H9 (cell line): Measurements from ENCODE around the gene FRAT2. TPM values are rescaled to one million over a fixed set of nuclear protein-coding genes. Genes with fewer than 3 reads are reported as not detected.

Source experiments
- DNase-seq: peaks from one replicate; pipeline ENCODE4 v3.0.0-alpha.2; 2017
- H2AFZ ChIP-seq: one replicate; pipeline ENCODE4 v1.6.1; 2013; ENCODE audit warnings: mild to moderate bottlenecking, low read length, control low read depth, moderate library complexity
- H2AK5ac ChIP-seq: 2 replicates; pipeline ENCODE4 v1.6.1; 2013; ENCODE audit warnings: low read length, control low read depth, mixed read lengths; ENCODE audit not compliant: insufficient read length
- H2BK120ac ChIP-seq: one replicate; pipeline ENCODE4 v1.6.1; 2013; ENCODE audit warnings: low read depth, mild to moderate bottlenecking, low read length, control low read depth, inconsistent platforms; ENCODE audit not compliant: poor library complexity, severe bottlenecking
- H2BK12ac ChIP-seq: 2 replicates; pipeline ENCODE4 v1.6.1; 2013; ENCODE audit warnings: low read length, control low read depth, mixed read lengths, low read depth; ENCODE audit not compliant: insufficient read length
- H2BK15ac ChIP-seq: 2 replicates; pipeline ENCODE4 v1.6.1; 2013; ENCODE audit warnings: low read depth, low read length, control low read depth
- H2BK20ac ChIP-seq: one replicate; pipeline ENCODE4 v1.6.1; 2013; ENCODE audit warnings: low read depth, mild to moderate bottlenecking, low read length, control low read depth, inconsistent platforms; ENCODE audit not compliant: poor library complexity, severe bottlenecking
- H2BK5ac ChIP-seq: 2 replicates; pipeline ENCODE4 v1.6.1; 2013; ENCODE audit warnings: low read length, control low read depth, mixed read lengths; ENCODE audit not compliant: insufficient read length
- H3K14ac ChIP-seq: 2 replicates; pipeline ENCODE4 v1.6.1; 2013; ENCODE audit warnings: low read length, control low read depth; ENCODE audit not compliant: insufficient read depth
- H3K18ac ChIP-seq: 2 replicates; pipeline ENCODE4 v1.6.1; 2013; ENCODE audit warnings: low read depth, mild to moderate bottlenecking, mixed read lengths, low read length, control low read depth; ENCODE audit not compliant: insufficient read length
- H3K23ac ChIP-seq: 2 replicates; pipeline ENCODE4 v1.6.1; 2013; ENCODE audit warnings: low read length, control low read depth, mixed read lengths, low read depth; ENCODE audit not compliant: insufficient read length
- H3K23me2 ChIP-seq: 2 replicates; pipeline ENCODE4 v1.6.1; 2013; ENCODE audit warnings: low read depth, mild to moderate bottlenecking, mixed read lengths, low read length, control low read depth; ENCODE audit not compliant: insufficient read length, poor library complexity, severe bottlenecking
- H3K27ac ChIP-seq: 2 replicates; pipeline ENCODE4 v1.5.1; 2013; ENCODE audit warnings: low read length, control low read depth, mixed read lengths, low read depth; ENCODE audit not compliant: insufficient read length
- H3K27me3 ChIP-seq: 2 replicates; pipeline ENCODE4 v1.6.1; 2013; ENCODE audit warnings: low read length, control low read depth, inconsistent platforms; ENCODE audit not compliant: insufficient read depth
- H3K4ac ChIP-seq: 2 replicates; pipeline ENCODE4 v1.6.1; 2013; ENCODE audit warnings: low read depth, mild to moderate bottlenecking, control low read depth, inconsistent platforms, low read length, moderate library complexity
- H3K4me1 ChIP-seq: 2 replicates; pipeline ENCODE4 v1.6.1; 2013; ENCODE audit warnings: low read length, control low read depth, inconsistent platforms; ENCODE audit not compliant: insufficient read depth
- H3K4me2 ChIP-seq: 2 replicates; pipeline ENCODE4 v1.6.1; 2013; ENCODE audit warnings: low read length, control low read depth, mixed read lengths; ENCODE audit not compliant: insufficient read length, insufficient read depth
- H3K56ac ChIP-seq: 2 replicates; pipeline ENCODE4 v1.6.1; 2013; ENCODE audit warnings: low read depth, mild to moderate bottlenecking, mixed read lengths, low read length, control low read depth; ENCODE audit not compliant: insufficient read length
- H3K79me1 ChIP-seq: 2 replicates; pipeline ENCODE4 v1.6.1; 2013; ENCODE audit warnings: low read depth, mild to moderate bottlenecking, moderate library complexity, low read length, control low read depth, inconsistent platforms; ENCODE audit not compliant: insufficient read depth, poor library complexity, severe bottlenecking
- H3K79me2 ChIP-seq: 2 replicates; pipeline ENCODE4 v1.6.1; 2013; ENCODE audit warnings: low read length, control low read depth, inconsistent platforms; ENCODE audit not compliant: insufficient read depth
- H3K9ac ChIP-seq: 2 replicates; pipeline ENCODE4 v1.6.1; 2013; ENCODE audit warnings: low read length, control low read depth, mixed read lengths; ENCODE audit not compliant: insufficient read length; ENCODE audit errors: extremely low read depth
- H3K9me3 ChIP-seq: one replicate; pipeline ENCODE4 v1.6.1; 2013; ENCODE audit warnings: low read depth, low read length, inconsistent platforms; ENCODE audit not compliant: control insufficient read depth
- H3T11ph ChIP-seq: one replicate; pipeline ENCODE4 v1.6.1; 2013; ENCODE audit warnings: mild to moderate bottlenecking, low read length, control low read depth, inconsistent platforms
- H4K20me1 ChIP-seq: one replicate; pipeline ENCODE4 v1.6.1; 2013; ENCODE audit not compliant: control insufficient read depth, insufficient read length, insufficient read depth
- H4K5ac ChIP-seq: 2 replicates; pipeline ENCODE4 v1.6.1; 2013; ENCODE audit warnings: low read depth, mild to moderate bottlenecking, mixed read lengths, low read length, control low read depth; ENCODE audit not compliant: insufficient read length
- H4K8ac ChIP-seq: replicated peaks from 2 replicates; pipeline ENCODE4 v1.6.1; 2013; ENCODE audit warnings: low read length, control low read depth, mixed read lengths, low read depth; ENCODE audit not compliant: insufficient read length
- H4K91ac ChIP-seq: 2 replicates; pipeline ENCODE4 v1.6.1; 2013; ENCODE audit warnings: low read depth, mild to moderate bottlenecking, moderate library complexity, mixed read lengths, low read length, control low read depth; ENCODE audit not compliant: insufficient read length
- H3K27ac Mint-ChIP-seq, 3 experiments: 2 replicates in 2 of 3; 3 replicates in 1 of 3; pipeline ENCODE4 v1.8.0; 2020 to 2021; ENCODE audit warnings: mixed read lengths in 3 of 3, mild to moderate bottlenecking in 1 of 3, moderate library complexity in 1 of 3
- H3K27me3 Mint-ChIP-seq: 2 replicates; pipeline ENCODE4 v1.8.0; 2021; ENCODE audit warnings: low read depth, mild to moderate bottlenecking, moderate library complexity, mixed read lengths
- H3K36me3 Mint-ChIP-seq, 3 experiments: 2 replicates in 2 of 3; 3 replicates in 1 of 3; pipeline ENCODE4 v1.8.0; 2020 to 2021; ENCODE audit warnings: low read depth in 3 of 3, mixed read lengths in 3 of 3; ENCODE audit not compliant: insufficient read depth in 1 of 3
- H3K4me1 Mint-ChIP-seq, 2 experiments: 2 replicates each; pipeline ENCODE4 v1.8.0; 2020; ENCODE audit warnings: mixed read lengths in 2 of 2
- H3K4me3 Mint-ChIP-seq, 2 experiments: 2 replicates in 1 of 2; 3 replicates in 1 of 2; pipeline ENCODE4 v1.8.0; 2020 to 2021; ENCODE audit warnings: mild to moderate bottlenecking in 2 of 2, mixed read lengths in 2 of 2, moderate library complexity in 1 of 2
- H3K9me3 Mint-ChIP-seq, 2 experiments: 2 replicates in 1 of 2; 3 replicates in 1 of 2; pipeline ENCODE4 v1.8.0; 2020; ENCODE audit warnings: mild to moderate bottlenecking in 2 of 2, mixed read lengths in 2 of 2, moderate library complexity in 1 of 2
- WGBS: extraction: QIAGEN DNeasy Blood & Tissue Kit; methylation state at CpG from one replicate; pipeline ENCODE4 v1.1.7; 2013; ENCODE audit warnings: missing lambda C conversion rate, low lambda C conversion rate, mixed read lengths; ENCODE audit not compliant: insufficient read length; ENCODE audit errors: extremely low coverage; 5-methylcytosine and 5-hydroxymethylcytosine counted together
- long read RNA-seq: library from polyadenylated mRNA; unstranded; transcript quantifications from one replicate; pipeline ENCODE4 v2.0.0, GENCODE V29; 2020
- total RNA-seq: library from RNA; stranded (reverse); gene quantifications from 2 replicates; pipeline ENCODE4 v1.2.1, GENCODE V29; 2021
- TF ChIP-seq, protein P1 (sequence below): fragments of 200-600 bp; sonication (generic); conservative IDR thresholded peaks from 3 replicates; pipeline ENCODE4 v1.8.0; 2021; ENCODE audit warnings: antibody characterized with exemption, mild to moderate bottlenecking

Gene FRAT2
- 128 and 129 TPM in 2 replicates for total RNA-seq
- long read RNA-seq, transcript FRAT2-201 (1 exons, 2,213 nt), result major isoform, 12 of 12 reads
- long read RNA-seq, partial matches to known transcripts, result 0 of 12 reads
- long read RNA-seq, other reads (novel, unspliced or antisense), result 0 of 12 reads

GRCh38 chr10:97334370-97335175 lies at the start of gene FRAT2:
Gene FRAT2, minus strand, starts transcription at chr10:97334729. Its CDS starts 157 bp downstream, at chr10:97334572.
- no peak within 1 kb of the TSS for H2BK12ac ChIP-seq
- no CpG with 5 or more reads among the region's 103 CpGs for WGBS
- TF ChIP-seq, protein P1, sequence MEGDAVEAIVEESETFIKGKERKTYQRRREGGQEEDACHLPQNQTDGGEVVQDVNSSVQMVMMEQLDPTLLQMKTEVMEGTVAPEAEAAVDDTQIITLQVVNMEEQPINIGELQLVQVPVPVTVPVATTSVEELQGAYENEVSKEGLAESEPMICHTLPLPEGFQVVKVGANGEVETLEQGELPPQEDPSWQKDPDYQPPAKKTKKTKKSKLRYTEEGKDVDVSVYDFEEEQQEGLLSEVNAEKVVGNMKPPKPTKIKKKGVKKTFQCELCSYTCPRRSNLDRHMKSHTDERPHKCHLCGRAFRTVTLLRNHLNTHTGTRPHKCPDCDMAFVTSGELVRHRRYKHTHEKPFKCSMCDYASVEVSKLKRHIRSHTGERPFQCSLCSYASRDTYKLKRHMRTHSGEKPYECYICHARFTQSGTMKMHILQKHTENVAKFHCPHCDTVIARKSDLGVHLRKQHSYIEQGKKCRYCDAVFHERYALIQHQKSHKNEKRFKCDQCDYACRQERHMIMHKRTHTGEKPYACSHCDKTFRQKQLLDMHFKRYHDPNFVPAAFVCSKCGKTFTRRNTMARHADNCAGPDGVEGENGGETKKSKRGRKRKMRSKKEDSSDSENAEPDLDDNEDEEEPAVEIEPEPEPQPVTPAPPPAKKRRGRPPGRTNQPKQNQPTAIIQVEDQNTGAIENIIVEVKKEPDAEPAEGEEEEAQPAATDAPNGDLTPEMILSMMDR, result no peak
- peak within 1 kb of the TSS; percentile 77 for H3K9ac ChIP-seq
- H3K14ac ChIP-seq, result peak within 1 kb of the TSS; percentile 99
- peaks cover 3% of the 10 kb centered on the region for H4K20me1 ChIP-seq
- peaks cover 11% of the 10 kb centered on the region; the same call in 1 of the 2 replicates for H3K79me2 ChIP-seq
- no peak within 1 kb of the TSS for H4K8ac ChIP-seq
- Mint-ChIP-seq H3K36me3 (peaks cover 10 to 44% (median 37%) of the 10 kb centered on the region in 3 experiments), H3K27me3 (no peaks in the 10 kb centered on the region; the same call in 1 of the 2 replicates), H3K4me1 (peaks cover 59 to 65% of the 10 kb centered on the region in 2 experiments), H3K4me3 (peak within 1 kb of the TSS; percentile 95 to 96), H3K27ac (peak within 1 kb of the TSS; percentile 78 to 98 (median 92)), H3K9me3 (peaks cover 2 to 3% of the 10 kb centered on the region in 2 experiments; a peak in 1 of 5 replicates)
- no peak within 1 kb of the TSS for H4K91ac ChIP-seq
- H2BK120ac ChIP-seq, result no peak within 1 kb of the TSS
- peaks cover 4% of the 10 kb centered on the region for H3K79me1 ChIP-seq
- no peak within 1 kb of the TSS for H2BK5ac ChIP-seq
- H3K9me3 ChIP-seq, result no peaks in the 10 kb centered on the region
- peak within 1 kb of the TSS; percentile 97 for H3K18ac ChIP-seq
- peak; percentile 92 for DNase-seq
- H2BK20ac ChIP-seq, result no peak within 1 kb of the TSS
- peaks cover 20% of the 10 kb centered on the region for H3K23me2 ChIP-seq
- H3K27me3 ChIP-seq, result no peaks in the 10 kb centered on the region
- no peak within 1 kb of the TSS for H2AFZ ChIP-seq
- H2AK5ac ChIP-seq, result no peak within 1 kb of the TSS
- no peak within 1 kb of the TSS; the same call in 1 of the 2 replicates for H3K4ac ChIP-seq
- no peak within 1 kb of the TSS for H3K23ac ChIP-seq
- no peak within 1 kb of the TSS for H4K5ac ChIP-seq
- peak within 1 kb of the TSS; percentile 80 for H3K4me2 ChIP-seq
- no peak within 1 kb of the TSS for H3K56ac ChIP-seq
- H3K4me1 ChIP-seq, result peaks cover 15% of the 10 kb centered on the region
- no peak within 1 kb of the TSS for H3T11ph ChIP-seq
- H3K27ac ChIP-seq, result no peak within 1 kb of the TSS
- no peak within 1 kb of the TSS for H2BK15ac ChIP-seq
